ENCODE results near the gene NAXD.
A peak's percentile ranks its signal among the peaks of the same experiment; 100 is the strongest.
"Not testable (repeated sequence)": the region's sequence is repeated elsewhere in the genome, so short reads cannot be mapped to it uniquely, and the experiment has no call there.

NAXD gene

GRCh38 chr13:110628477-110628793 is 13.1 kb downstream of the NAXD start:
- DNase-seq (ENCODE audit: low read depth): peak; percentile 85
- TF ChIP-seq, protein P1, sequence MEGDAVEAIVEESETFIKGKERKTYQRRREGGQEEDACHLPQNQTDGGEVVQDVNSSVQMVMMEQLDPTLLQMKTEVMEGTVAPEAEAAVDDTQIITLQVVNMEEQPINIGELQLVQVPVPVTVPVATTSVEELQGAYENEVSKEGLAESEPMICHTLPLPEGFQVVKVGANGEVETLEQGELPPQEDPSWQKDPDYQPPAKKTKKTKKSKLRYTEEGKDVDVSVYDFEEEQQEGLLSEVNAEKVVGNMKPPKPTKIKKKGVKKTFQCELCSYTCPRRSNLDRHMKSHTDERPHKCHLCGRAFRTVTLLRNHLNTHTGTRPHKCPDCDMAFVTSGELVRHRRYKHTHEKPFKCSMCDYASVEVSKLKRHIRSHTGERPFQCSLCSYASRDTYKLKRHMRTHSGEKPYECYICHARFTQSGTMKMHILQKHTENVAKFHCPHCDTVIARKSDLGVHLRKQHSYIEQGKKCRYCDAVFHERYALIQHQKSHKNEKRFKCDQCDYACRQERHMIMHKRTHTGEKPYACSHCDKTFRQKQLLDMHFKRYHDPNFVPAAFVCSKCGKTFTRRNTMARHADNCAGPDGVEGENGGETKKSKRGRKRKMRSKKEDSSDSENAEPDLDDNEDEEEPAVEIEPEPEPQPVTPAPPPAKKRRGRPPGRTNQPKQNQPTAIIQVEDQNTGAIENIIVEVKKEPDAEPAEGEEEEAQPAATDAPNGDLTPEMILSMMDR (conservative IDR thresholded peaks at IDR 0.05; ENCODE audit: low read depth, low read length): no peak
- H3K4me3 ChIP-seq (ENCODE audit: low read depth, low read length): peak overlapping the region; percentile 16

DNA sequence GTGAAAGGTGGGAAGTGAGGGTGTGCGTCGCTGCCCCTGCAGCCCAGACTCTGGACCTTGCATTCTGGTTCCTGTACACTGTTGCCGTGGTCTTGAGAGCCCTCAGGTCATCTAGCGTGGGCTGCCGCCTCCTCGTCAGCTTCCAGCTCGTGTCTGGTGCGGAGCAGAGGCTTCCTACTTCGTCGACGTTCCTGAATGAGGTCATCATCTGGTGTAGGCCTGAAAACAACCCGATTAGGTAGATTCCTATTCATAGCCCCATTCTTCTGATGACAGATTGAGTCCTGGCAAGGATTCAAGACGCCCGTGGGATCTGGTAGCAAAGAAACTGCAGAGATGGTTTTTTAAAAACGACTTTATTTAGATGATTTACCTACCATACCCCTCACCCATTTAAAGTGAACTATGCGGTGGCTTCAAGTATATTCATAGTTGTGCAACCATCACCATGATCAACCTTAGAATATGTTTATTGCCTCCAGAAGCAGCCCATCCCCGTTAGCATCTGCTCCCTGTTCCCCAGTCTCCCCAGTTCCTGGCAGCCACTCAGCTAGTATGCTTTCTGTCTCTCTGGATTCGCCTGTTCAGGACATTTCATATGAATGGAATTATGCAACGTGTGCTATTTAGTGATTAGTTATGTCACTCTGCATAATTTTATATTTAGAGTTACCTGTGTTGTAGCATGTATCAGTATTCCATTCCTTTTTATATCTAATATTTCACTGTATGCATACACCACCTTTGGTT is 13.8 kb downstream of the NAXD start:
- TF ChIP-seq, protein P1 (conservative IDR thresholded peaks at IDR 0.05; ENCODE audit: low read depth, low read length): no peak
- peak; percentile 89 for DNase-seq (ENCODE audit: low read depth)
- peak overlapping the region; percentile 16 for H3K4me3 ChIP-seq (ENCODE audit: low read depth, low read length)

DNA sequence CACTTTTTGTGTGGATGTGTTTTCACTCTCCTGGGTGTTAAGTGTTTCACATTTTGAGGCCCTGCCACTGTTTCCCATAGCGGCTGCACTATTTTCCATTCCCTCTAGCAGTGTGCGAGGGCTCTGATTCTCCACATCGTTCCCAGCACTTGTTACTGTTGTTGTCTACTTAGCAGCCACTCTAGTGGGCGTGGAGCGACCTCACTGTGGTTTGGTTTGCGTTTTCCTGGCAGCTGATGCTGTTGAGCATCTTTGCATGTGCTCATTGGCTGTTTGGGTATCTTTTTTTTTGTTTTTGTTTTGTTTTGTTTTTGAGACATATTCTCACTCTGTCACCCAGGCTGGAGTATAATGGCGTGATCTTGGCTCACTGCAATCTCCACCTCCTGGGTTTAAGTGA is 14.4 kb downstream of the NAXD start:
- TF ChIP-seq, protein P1 (conservative IDR thresholded peaks at IDR 0.05; ENCODE audit: low read depth, low read length): no peak
- DNase-seq (ENCODE audit: low read depth): peak; percentile 71
- H3K4me3 ChIP-seq (ENCODE audit: low read depth, low read length): no peak overlapping the region

DNA sequence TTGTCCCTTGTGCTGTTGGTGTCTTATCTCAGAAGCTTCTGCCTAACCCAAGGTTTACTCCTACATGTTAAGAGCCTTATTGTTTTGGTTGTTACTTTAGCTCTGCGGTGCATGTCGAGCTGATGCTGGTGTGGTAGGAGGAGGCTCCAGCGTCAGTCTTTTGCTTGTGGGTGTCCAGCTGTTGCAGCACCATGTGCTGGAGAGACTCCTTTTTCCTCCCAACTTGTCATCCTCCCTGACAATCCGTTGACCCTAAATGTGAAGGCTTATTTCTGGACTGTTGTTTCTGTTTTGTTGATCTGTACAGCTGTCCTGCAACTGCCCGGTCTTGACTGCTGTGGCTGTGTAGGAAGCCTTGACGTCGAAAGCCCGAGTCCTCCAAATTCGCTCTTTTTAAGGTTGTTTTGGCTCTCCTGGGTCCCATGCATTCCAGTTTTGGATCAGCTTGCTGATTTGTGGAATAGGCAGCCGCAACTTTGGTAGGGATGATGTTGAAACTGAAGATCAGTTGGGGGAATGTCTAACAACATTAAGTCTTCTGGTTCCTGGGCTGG is 15.3 kb downstream of the NAXD start:
- DNase-seq (ENCODE audit: low read depth): no peak
- H3K4me3 ChIP-seq (ENCODE audit: low read depth, low read length): no peak overlapping the region
- TF ChIP-seq, protein P1 (conservative IDR thresholded peaks at IDR 0.05; ENCODE audit: low read depth, low read length): no peak

- H3K4me3 ChIP-seq (ENCODE audit: low read depth, low read length); DNase-seq (ENCODE audit: low read depth): not testable (repeated sequence)
Measured at GRCh38 chr13:110632255-110632654, 16.9 kb downstream of the NAXD start.

GRCh38 chr13:110633776-110634175 is 18.4 kb downstream of the NAXD start:
- TF ChIP-seq, protein P1 (conservative IDR thresholded peaks at IDR 0.05; ENCODE audit: low read depth, low read length): no peak
- no peak for DNase-seq (ENCODE audit: low read depth)
- H3K4me3 ChIP-seq (ENCODE audit: low read depth, low read length): no peak overlapping the region

GRCh38 chr13:110634558-110634957 is 19.2 kb downstream of the NAXD start:
- TF ChIP-seq, protein P1 (conservative IDR thresholded peaks at IDR 0.05; ENCODE audit: low read depth, low read length): peak; percentile 24
- peak; percentile 97 for DNase-seq (ENCODE audit: low read depth)
- H3K4me3 ChIP-seq (ENCODE audit: low read depth, low read length): no peak overlapping the region

Data from choroid plexus epithelial cell (primary cell).